Liver (tissue), 9 donors: Measurements from ENCODE around the gene MARVELD3. TPM values are rescaled to one million over a fixed set of nuclear protein-coding genes. Genes with fewer than 3 reads are reported as not detected.

ENCODE experiments used
- DNase-seq: peaks from one replicate; pipeline ENCODE4 v3.0.0-alpha.2; 2017; ENCODE audit warnings: low spot score
- H3K27ac ChIP-seq, 2 donors: one replicate each; pipeline ENCODE4 v1.7.0; 2013; ENCODE audit warnings: inconsistent platforms in 2 of 2, low read length in 2 of 2, control low read depth in 1 of 2, low read depth in 1 of 2, mild to moderate bottlenecking in 1 of 2
- H3K27me3 ChIP-seq, 4 donors: one replicate each; pipeline versions ENCODE4 v1.6.1 to v1.7.0; 2013; ENCODE audit warnings: low read length in 3 of 4, inconsistent platforms in 1 of 4, mild to moderate bottlenecking in 1 of 4, moderate library complexity in 1 of 4; ENCODE audit not compliant: control insufficient read depth in 4 of 4, insufficient read depth in 4 of 4
- H3K36me3 ChIP-seq, 4 donors: one replicate each; pipeline versions ENCODE4 v1.6.1 to v1.7.0; 2013; ENCODE audit warnings: low read length in 3 of 4, mild to moderate bottlenecking in 3 of 4, low read depth in 1 of 4, moderate library complexity in 1 of 4; ENCODE audit not compliant: control insufficient read depth in 4 of 4, insufficient read depth in 3 of 4
- H3K4me1 ChIP-seq, 4 donors: one replicate each; pipeline versions ENCODE4 v1.6.1 to v1.7.0; 2013; ENCODE audit warnings: low read length in 3 of 4, mild to moderate bottlenecking in 3 of 4, moderate library complexity in 1 of 4; ENCODE audit not compliant: control insufficient read depth in 4 of 4, insufficient read depth in 4 of 4
- H3K4me3 ChIP-seq, 3 donors: one replicate each; pipeline versions ENCODE4 v1.6.1 to v1.7.0; 2013; ENCODE audit warnings: low read length in 3 of 3, control low read depth in 1 of 3, low read depth in 1 of 3, mild to moderate bottlenecking in 1 of 3
- H3K9ac ChIP-seq, 2 donors: one replicate each; pipeline ENCODE4 v1.7.0; 2013; ENCODE audit warnings: low read length in 2 of 2, mild to moderate bottlenecking in 2 of 2, moderate library complexity in 2 of 2, control low read depth in 1 of 2, low read depth in 1 of 2
- H3K9me3 ChIP-seq, 4 donors: one replicate each; pipeline versions ENCODE4 v1.6.1 to v1.7.0; 2013; ENCODE audit warnings: low read length in 3 of 4; ENCODE audit not compliant: control insufficient read depth in 4 of 4
- ATF3 ChIP-seq: IDR thresholded peaks from 2 replicates; pipeline ENCODE4 v1.6.1; 2016; ENCODE audit warnings: antibody characterized with exemption
- CTCF ChIP-seq: fragments of 150-350 bp; IDR thresholded peaks from 2 replicates; pipeline ENCODE4 v1.5.1; 2017; ENCODE audit warnings: improper control_type of control experiment, low read depth, low read length; ENCODE audit not compliant: missing input control
- EGR1 ChIP-seq, 2 donors: IDR thresholded peaks; 2 replicates each; pipeline ENCODE4 v1.6.1; 2016 to 2018; ENCODE audit warnings: antibody characterized with exemption in 2 of 2, low read depth in 2 of 2
- FOXA1 ChIP-seq: IDR thresholded peaks from 2 replicates; pipeline ENCODE4 v1.6.1; 2016; ENCODE audit warnings: antibody characterized with exemption
- FOXA2 ChIP-seq: IDR thresholded peaks from 2 replicates; pipeline ENCODE4 v1.6.1; 2016; ENCODE audit warnings: antibody characterized with exemption
- GABPA ChIP-seq, 2 donors: IDR thresholded peaks in 1 of 2; conservative IDR thresholded peaks in 1 of 2; 2 replicates each; pipeline ENCODE4 v1.6.1; 2016; ENCODE audit warnings: antibody characterized with exemption in 2 of 2, mild to moderate bottlenecking in 1 of 2, moderate library complexity in 1 of 2
- HNF4A ChIP-seq, 2 donors: conservative IDR thresholded peaks; 2 replicates each; pipeline ENCODE4 v1.6.1; 2016; ENCODE audit warnings: antibody characterized with exemption in 2 of 2, mild to moderate bottlenecking in 2 of 2
- HNF4G ChIP-seq: IDR thresholded peaks from 2 replicates; pipeline ENCODE4 v1.6.1; 2016; ENCODE audit warnings: antibody characterized with exemption
- JUND ChIP-seq, 2 donors: IDR thresholded peaks; 2 replicates each; pipeline ENCODE4 v1.6.1; 2016; ENCODE audit warnings: antibody characterized with exemption in 2 of 2
- MAX ChIP-seq: IDR thresholded peaks from 2 replicates; pipeline ENCODE4 v1.6.1; 2016; ENCODE audit warnings: antibody characterized with exemption
- NR2F2 ChIP-seq: IDR thresholded peaks from 2 replicates; pipeline ENCODE4 v1.6.1; 2016; ENCODE audit warnings: antibody characterized with exemption
- RAD21 ChIP-seq, 2 donors: IDR thresholded peaks; 2 replicates each; pipeline ENCODE4 v1.6.1; 2016; ENCODE audit warnings: antibody characterized with exemption in 2 of 2, mild to moderate bottlenecking in 2 of 2
- SP1 ChIP-seq: IDR thresholded peaks from 2 replicates; pipeline ENCODE4 v1.6.1; 2018; ENCODE audit warnings: antibody characterized with exemption, mild to moderate bottlenecking
- TAF1 ChIP-seq: conservative IDR thresholded peaks from 2 replicates; pipeline ENCODE4 v1.6.1; 2016; ENCODE audit warnings: antibody characterized with exemption, mild to moderate bottlenecking
- YY1 ChIP-seq: IDR thresholded peaks from 2 replicates; pipeline ENCODE4 v1.6.1; 2016; ENCODE audit warnings: antibody characterized with exemption, mild to moderate bottlenecking
- WGBS: extraction: QIAGEN DNeasy Blood & Tissue Kit; methylation state at CpG from one replicate; pipeline ENCODE4 v1.1.7; 2013; 5-methylcytosine and 5-hydroxymethylcytosine counted together
- polyA plus RNA-seq, 2 donors: library from polyadenylated mRNA; stranded (reverse) in 1 of 2; unstranded in 1 of 2; fragments of 200-250 nt in 1 of 2; fragments of >200 nt in 1 of 2; fragmentation: Nextera tagmentation in 1 of 2; extraction: Ambion mirVana in 1 of 2; gene quantifications; one replicate each; pipeline versions ENCODE4 v1.2.1 to v1.2.3, GENCODE V29; 2013 to 2015
- total RNA-seq, 2 donors: library from RNA; depleted of rRNA; stranded (reverse); fragments of >200 nt; gene quantifications; one replicate each; pipeline ENCODE4 v1.2.3, GENCODE V29; 2014
- TF ChIP-seq, protein P1 (sequence below): IDR thresholded peaks from 2 replicates; pipeline ENCODE4 v1.6.1; 2016; ENCODE audit warnings: antibody characterized with exemption
- TF ChIP-seq, protein P2 (sequence below): IDR thresholded peaks from 2 replicates; pipeline ENCODE4 v1.6.1; 2016; ENCODE audit warnings: antibody characterized with exemption, mild to moderate bottlenecking
- donor health status: healthy.
- donor health status: healthy.
- donor health status: healthy.
- donor health status: healthy.
- donor health status: healthy.

MARVELD3 gene
- total and polyA plus RNA-seq, 4 donors: 1.8 to 4.9 (median 4.1) TPM

DNA sequence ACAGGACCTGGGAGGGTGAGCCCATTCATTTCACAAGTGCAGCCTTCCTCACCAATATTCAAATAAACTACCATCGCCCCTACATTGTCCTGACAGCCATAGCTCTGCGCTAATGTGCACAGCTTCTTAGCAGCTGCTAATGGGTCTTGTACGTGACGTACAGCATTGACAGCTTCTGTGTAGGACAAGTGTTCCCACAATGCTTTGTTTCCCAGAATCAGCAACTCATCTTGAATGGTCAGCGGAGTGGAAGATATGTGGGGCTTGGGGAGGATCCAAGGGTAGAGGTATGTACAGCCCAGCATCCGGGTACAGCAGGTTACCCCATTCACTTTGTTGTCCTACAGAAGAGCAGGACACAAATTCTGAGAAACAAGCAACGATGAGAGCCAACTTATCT is 23.7 kb downstream of the MARVELD3 start:
- Histone ChIP-seq H3K9me3 (no peaks in the 10 kb centered on the region), H3K4me1 (no peaks in the 10 kb centered on the region), H3K27ac (no peak overlapping the region), H3K27me3 (no peaks in the 10 kb centered on the region), H3K4me3 (no peak overlapping the region), H3K9ac (no peak overlapping the region), H3K36me3 (peaks cover 0 to 23% (median 6%) of the 10 kb centered on the region in 4 donors)
- no peak for TF ChIP-seq GABPA (IDR thresholded peaks at IDR 0.05 in 1 of 2, conservative IDR thresholded peaks at IDR 0.05 in 1 of 2)
- no peak for TF ChIP-seq ATF3
- no peak for TF ChIP-seq FOXA1
- no peak for TF ChIP-seq SP1
- DNase-seq: no peak
- 97% methylated on average over 7 of the region's 7 CpGs for whole genome bisulfite sequencing

GRCh38 chr16:71658771-71659170 is 32.8 kb downstream of the MARVELD3 start:
- H3K4me1 ChIP-seq: no peaks in the 10 kb centered on the region
- no peaks in the 10 kb centered on the region for H3K9me3 ChIP-seq
- DNase-seq: no peak
- 90% methylated on average over 4 of the region's 4 CpGs for WGBS
- no peak overlapping the region for H3K4me3 ChIP-seq
- no peaks in the 10 kb centered on the region for H3K27me3 ChIP-seq
- no peak overlapping the region for H3K27ac ChIP-seq
- H3K9ac ChIP-seq: no peak overlapping the region
- TF ChIP-seq NR2F2 (no peak), RAD21 (IDR thresholded peaks at IDR 0.05) (no peak), MAX (no peak)
- peaks cover 1 to 24% (median 9%) of the 10 kb centered on the region in 4 donors for H3K36me3 ChIP-seq

- Histone ChIP-seq H3K9me3 (no peaks in the 10 kb centered on the region), H3K4me3 (no peak overlapping the region), H3K4me1 (no peaks in the 10 kb centered on the region), H3K9ac (no peak overlapping the region), H3K27me3 (no peaks in the 10 kb centered on the region), H3K36me3 (peaks cover 1 to 20% (median 8%) of the 10 kb centered on the region in 4 donors), H3K27ac (no peak overlapping the region)
- TF ChIP-seq, protein P1, sequence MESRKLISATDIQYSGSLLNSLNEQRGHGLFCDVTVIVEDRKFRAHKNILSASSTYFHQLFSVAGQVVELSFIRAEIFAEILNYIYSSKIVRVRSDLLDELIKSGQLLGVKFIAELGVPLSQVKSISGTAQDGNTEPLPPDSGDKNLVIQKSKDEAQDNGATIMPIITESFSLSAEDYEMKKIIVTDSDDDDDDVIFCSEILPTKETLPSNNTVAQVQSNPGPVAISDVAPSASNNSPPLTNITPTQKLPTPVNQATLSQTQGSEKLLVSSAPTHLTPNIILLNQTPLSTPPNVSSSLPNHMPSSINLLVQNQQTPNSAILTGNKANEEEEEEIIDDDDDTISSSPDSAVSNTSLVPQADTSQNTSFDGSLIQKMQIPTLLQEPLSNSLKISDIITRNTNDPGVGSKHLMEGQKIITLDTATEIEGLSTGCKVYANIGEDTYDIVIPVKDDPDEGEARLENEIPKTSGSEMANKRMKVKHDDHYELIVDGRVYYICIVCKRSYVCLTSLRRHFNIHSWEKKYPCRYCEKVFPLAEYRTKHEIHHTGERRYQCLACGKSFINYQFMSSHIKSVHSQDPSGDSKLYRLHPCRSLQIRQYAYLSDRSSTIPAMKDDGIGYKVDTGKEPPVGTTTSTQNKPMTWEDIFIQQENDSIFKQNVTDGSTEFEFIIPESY: no peak
- TF ChIP-seq MAX (no peak), RAD21 (IDR thresholded peaks at IDR 0.05) (no peak), ATF3 (no peak), JUND (IDR thresholded peaks at IDR 0.05) (no peak), NR2F2 (no peak), HNF4A (conservative IDR thresholded peaks at IDR 0.05) (no peak), YY1 (no peak), SP1 (no peak), FOXA2 (no peak), FOXA1 (no peak), GABPA (IDR thresholded peaks at IDR 0.05 in 1 of 2, conservative IDR thresholded peaks at IDR 0.05 in 1 of 2) (no peak), HNF4G (no peak), TAF1 (no peak), CTCF (no peak), EGR1 (IDR thresholded peaks at IDR 0.05; ENCODE audit: low read depth in 2 of 2) (no peak)
- TF ChIP-seq, protein P2, sequence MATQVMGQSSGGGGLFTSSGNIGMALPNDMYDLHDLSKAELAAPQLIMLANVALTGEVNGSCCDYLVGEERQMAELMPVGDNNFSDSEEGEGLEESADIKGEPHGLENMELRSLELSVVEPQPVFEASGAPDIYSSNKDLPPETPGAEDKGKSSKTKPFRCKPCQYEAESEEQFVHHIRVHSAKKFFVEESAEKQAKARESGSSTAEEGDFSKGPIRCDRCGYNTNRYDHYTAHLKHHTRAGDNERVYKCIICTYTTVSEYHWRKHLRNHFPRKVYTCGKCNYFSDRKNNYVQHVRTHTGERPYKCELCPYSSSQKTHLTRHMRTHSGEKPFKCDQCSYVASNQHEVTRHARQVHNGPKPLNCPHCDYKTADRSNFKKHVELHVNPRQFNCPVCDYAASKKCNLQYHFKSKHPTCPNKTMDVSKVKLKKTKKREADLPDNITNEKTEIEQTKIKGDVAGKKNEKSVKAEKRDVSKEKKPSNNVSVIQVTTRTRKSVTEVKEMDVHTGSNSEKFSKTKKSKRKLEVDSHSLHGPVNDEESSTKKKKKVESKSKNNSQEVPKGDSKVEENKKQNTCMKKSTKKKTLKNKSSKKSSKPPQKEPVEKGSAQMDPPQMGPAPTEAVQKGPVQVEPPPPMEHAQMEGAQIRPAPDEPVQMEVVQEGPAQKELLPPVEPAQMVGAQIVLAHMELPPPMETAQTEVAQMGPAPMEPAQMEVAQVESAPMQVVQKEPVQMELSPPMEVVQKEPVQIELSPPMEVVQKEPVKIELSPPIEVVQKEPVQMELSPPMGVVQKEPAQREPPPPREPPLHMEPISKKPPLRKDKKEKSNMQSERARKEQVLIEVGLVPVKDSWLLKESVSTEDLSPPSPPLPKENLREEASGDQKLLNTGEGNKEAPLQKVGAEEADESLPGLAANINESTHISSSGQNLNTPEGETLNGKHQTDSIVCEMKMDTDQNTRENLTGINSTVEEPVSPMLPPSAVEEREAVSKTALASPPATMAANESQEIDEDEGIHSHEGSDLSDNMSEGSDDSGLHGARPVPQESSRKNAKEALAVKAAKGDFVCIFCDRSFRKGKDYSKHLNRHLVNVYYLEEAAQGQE: no peak
- 100% methylated on average over 2 of the region's 2 CpGs for WGBS
- DNase-seq: no peak
Measured at GRCh38 chr16:71659471-71659870, 33.5 kb downstream of the MARVELD3 start.
